K562 (cell line): ENCODE results near the gene FAM186B. TPM values are rescaled to one million over a fixed set of nuclear protein-coding genes. Genes with fewer than 3 reads are reported as not detected.

Experiments used
- BRCA1 ChIP-seq, 2 experiments: fragments of 450-650 bp in 1 of 2; sonication (generic) in 1 of 2; formaldehyde crosslinking in 1 of 2; IDR thresholded peaks; 2 replicates each; pipeline versions ENCODE4 v1.5.0 to v1.6.1; 2017 to 2020; ENCODE audit warnings: mild to moderate bottlenecking in 1 of 2, missing genetic modification reagents in 1 of 2
- HNRNPH1 ChIP-seq: fragments of 200-400 bp; formaldehyde crosslinking; optimal IDR thresholded peaks from 2 replicates; pipeline ENCODE3; 2017; ENCODE audit warnings: low read depth, mild to moderate bottlenecking, low read length, moderate library complexity
- JUN ChIP-seq, 2 experiments: sonication (generic) in 1 of 2; formaldehyde crosslinking in 1 of 2; IDR thresholded peaks; 2 replicates each; pipeline versions ENCODE4 v1.6.1 to v1.8.0; 2012 to 2022; ENCODE audit warnings: borderline replicate concordance in 2 of 2, mild to moderate bottlenecking in 2 of 2, improper control_type of control experiment in 1 of 2, low read depth in 1 of 2, low read length in 1 of 2, missing genetic modification reagents in 1 of 2
- MBD2 ChIP-seq: sonication (generic); IDR thresholded peaks from 2 replicates; pipeline ENCODE4 v1.6.1; 2016; ENCODE audit warnings: low read depth, borderline replicate concordance
- POU5F1 ChIP-seq: fragments of 150-350 bp; IDR thresholded peaks from 2 replicates; pipeline ENCODE4 v1.6.1; 2014; ENCODE audit warnings: borderline replicate concordance, low read length, low read depth, mild to moderate bottlenecking; ENCODE audit not compliant: partially characterized antibody
- RHOXF2B ChIP-seq: fragments of 250-450 bp; sonication (Bioruptor Pico); conservative IDR thresholded peaks from 2 replicates; pipeline ENCODE4 v1.5.1; 2021
- ZFP36 ChIP-seq: fragments of 150-350 bp; IDR thresholded peaks from 2 replicates; pipeline ENCODE4 v1.6.1; 2018; ENCODE audit warnings: low read length, low read depth; ENCODE audit not compliant: partially characterized antibody
- polyA plus RNA-seq, 8 experiments: library from polyadenylated mRNA; depleted of rRNA in 4 of 8; stranded (reverse) in 5 of 8; unstranded in 3 of 8; fragments of >200 nt; fragmentation: Nextera tagmentation in 2 of 8; fragmentation: Illumina TruSeq in 1 of 8; extraction: Ambion mirVana in 2 of 8; extraction: Trizol in 1 of 8; gene quantifications; 2 replicates each; pipeline versions ENCODE4 v1.2.1 to v1.2.3, GENCODE V29; 2011 to 2014; ENCODE audit warnings: inconsistent platforms in 1 of 8, missing spikeins in 1 of 8
- total RNA-seq, 7 experiments: library from RNA; depleted of rRNA in 6 of 7; stranded (reverse); fragments of >200 nt in 6 of 7; fragmentation: Illumina TruSeq in 2 of 7; extraction: Trizol in 2 of 7; gene quantifications; 2 replicates each; pipeline versions ENCODE4 v1.2.1 to v1.2.3, GENCODE V29; 2011 to 2021; ENCODE audit warnings: low replicate concordance in 1 of 7
- TF ChIP-seq, protein P1 (sequence below): fragments of 250-450 bp; sonication (Bioruptor Pico); IDR thresholded peaks from 2 replicates; pipeline ENCODE4 v1.8.0; 2022; ENCODE audit warnings: inconsistent platforms, mild to moderate bottlenecking, moderate library complexity, borderline replicate concordance
- TF ChIP-seq, protein P2 (sequence below), 3 experiments: fragments of 200-800 bp in 1 of 3; sonication (Bioruptor generic) in 1 of 3; sonication (generic) in 1 of 3; formaldehyde crosslinking in 1 of 3; IDR thresholded peaks; 2 replicates each; pipeline versions ENCODE4 v1.6.1 to v1.8.0; 2016 to 2022; ENCODE audit warnings: mild to moderate bottlenecking in 2 of 3, missing compliant biosample characterization in 2 of 3, missing genetic modification characterization in 2 of 3, missing genetic modification reagents in 1 of 3

Gene FAM186B
- total and polyA plus RNA-seq, 9 of the 15 experiments (the other 6 are each of a cell fraction or from before 2014, with no cell fraction given), result 0.07 to 0.42 (median 0.15) TPM

DNA sequence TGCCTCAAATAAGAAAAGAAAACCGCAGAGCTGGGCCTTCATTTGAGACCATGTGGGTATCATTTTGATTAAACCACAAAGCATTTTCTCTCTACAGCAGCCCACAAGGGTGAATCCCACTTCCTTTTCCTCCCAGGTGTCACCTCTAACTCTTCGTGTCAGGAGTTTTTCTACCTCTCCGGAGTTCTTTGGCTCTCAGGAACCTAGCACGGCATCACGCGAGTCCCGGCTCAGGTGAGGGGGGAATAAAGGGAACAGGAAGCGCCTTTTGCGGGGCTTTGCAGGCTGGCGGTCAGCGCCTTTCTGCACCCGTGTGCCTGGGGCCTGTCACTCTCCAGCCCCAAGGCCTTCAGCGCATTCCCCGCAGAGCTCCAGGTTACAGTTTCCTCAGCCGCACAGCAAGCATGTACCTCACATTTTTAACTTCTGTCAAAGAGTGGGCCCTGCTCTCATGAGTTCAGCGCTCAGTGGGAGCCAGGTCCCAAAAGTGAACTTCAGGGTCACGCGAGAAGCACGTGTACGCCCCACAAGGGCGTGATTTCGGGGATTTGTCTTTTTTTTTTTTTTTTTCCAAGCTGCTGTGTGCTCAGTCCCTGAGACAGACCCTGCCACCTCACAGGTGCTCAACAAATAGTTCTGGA lies 17.2 kb upstream of the FAM186B start (continued):
- TF ChIP-seq, protein P1, sequence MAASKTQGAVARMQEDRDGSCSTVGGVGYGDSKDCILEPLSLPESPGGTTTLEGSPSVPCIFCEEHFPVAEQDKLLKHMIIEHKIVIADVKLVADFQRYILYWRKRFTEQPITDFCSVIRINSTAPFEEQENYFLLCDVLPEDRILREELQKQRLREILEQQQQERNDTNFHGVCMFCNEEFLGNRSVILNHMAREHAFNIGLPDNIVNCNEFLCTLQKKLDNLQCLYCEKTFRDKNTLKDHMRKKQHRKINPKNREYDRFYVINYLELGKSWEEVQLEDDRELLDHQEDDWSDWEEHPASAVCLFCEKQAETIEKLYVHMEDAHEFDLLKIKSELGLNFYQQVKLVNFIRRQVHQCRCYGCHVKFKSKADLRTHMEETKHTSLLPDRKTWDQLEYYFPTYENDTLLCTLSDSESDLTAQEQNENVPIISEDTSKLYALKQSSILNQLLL (CRISPR knock-in tag), result no peak
- TF ChIP-seq ZFP36 (no peak), POU5F1 (no peak), RHOXF2B (no peak), BRCA1 (IDR thresholded peaks at IDR 0.05) (no peak), BRCA1 (CRISPR knock-in tag; IDR thresholded peaks at IDR 0.05) (no peak), HNRNPH1 (no peak), MBD2 (no peak), JUN (IDR thresholded peaks at IDR 0.05; ENCODE audit: borderline replicate concordance, low read depth, low read length) (no peak), JUN (CRISPR knock-in tag; IDR thresholded peaks at IDR 0.05; ENCODE audit: borderline replicate concordance) (no peak)
- TF ChIP-seq, protein P2, sequence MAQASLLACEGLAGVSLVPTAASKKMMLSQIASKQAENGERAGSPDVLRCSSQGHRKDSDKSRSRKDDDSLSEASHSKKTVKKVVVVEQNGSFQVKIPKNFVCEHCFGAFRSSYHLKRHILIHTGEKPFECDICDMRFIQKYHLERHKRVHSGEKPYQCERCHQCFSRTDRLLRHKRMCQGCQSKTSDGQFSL (CRISPR knock-in tag; IDR thresholded peaks at IDR 0.05), result no peak
- TF ChIP-seq, protein P2 (tag; IDR thresholded peaks at IDR 0.05), result no peak
